Central memory CD4-positive, alpha-beta T cell (primary cell): Measurements from ENCODE around the gene DRG1.
"Not testable (repeated sequence)": the region's sequence is repeated elsewhere in the genome, so short reads cannot be mapped to it uniquely, and the experiment has no call there.

Experiments used
- DNase-seq: peaks from one replicate; pipeline ENCODE4 v3.0.0; 2022

Gene DRG1

DNA sequence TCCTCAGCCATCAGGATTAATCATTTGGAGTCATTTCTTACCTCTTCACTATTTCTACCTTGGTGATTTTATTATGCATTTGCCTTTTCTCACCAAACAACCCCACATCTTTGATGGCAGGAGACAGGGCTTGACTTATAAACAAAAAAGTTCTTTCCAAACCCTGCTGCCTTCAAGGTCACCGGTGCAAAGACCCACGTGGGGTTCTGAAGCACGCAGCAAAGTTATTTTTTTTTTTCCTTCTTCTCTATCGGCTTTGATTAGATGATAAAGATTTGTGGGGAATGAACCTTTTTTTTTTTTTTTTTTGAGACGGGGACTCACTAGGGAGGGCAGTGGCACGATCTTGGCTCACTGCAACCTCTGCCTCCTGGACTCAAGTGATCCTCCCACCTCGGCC is 44.1 kb downstream of the DRG1 start:
- DNase-seq = no peak

DNA sequence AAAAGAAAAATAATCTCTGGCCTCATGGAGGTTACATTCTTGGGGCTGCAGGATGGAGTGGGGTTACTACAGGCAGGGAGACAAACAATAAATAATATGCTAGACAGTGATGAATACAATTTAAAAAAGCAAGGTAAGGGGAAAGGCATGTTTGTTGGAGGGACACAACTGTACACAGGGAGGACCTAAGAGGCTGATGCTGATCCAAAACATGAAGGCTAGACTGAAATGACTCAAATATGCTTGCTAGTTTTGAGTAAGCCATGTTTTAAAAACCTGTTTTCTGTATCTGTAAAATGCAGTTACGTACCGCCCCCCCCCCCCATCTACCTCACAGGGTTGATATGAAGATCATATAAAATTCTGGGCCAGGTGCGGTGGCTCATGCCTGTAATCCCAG is 46.2 kb downstream of the DRG1 start:
- DNase-seq = no peak

DNA sequence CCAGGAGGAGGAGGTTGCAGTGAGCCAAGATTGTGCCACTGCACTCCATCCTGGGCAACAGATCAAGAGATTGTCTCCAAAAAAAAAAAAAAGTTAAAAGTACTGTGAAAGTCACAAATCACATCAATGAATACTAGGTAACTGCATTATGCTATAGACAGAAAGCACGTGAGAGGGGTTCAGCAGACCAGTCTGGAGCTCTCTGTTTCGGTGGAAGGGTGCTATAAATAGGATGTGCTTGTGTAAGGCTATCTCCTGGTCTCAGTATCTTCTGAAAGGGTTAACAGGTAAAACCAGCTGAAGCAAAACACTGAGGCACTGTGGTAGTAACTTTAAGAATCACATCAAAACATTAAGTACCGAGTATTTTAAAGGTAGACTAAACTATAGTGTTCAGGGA is 46.8 kb downstream of the DRG1 start:
- no peak for DNase-seq

DNA sequence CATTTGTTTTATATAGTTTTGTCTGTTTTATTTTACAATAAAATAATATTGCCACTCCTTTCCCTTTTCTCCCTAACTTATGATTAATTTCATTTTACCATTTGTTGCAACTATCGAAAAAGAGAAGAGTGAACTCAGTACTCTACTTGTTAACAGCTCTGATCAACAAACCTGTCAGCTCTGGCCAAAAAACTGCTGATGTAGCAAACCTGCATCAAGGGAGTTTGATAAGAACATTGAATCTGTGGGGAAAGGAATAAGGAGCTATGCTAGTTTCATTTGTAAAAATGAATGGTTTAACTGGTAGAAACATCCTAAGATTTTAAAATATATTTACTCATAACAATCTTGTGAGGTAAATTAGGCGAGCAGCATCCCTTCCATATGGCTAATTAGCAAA is 47.4 kb downstream of the DRG1 start:
- DNase-seq = no peak

DNA sequence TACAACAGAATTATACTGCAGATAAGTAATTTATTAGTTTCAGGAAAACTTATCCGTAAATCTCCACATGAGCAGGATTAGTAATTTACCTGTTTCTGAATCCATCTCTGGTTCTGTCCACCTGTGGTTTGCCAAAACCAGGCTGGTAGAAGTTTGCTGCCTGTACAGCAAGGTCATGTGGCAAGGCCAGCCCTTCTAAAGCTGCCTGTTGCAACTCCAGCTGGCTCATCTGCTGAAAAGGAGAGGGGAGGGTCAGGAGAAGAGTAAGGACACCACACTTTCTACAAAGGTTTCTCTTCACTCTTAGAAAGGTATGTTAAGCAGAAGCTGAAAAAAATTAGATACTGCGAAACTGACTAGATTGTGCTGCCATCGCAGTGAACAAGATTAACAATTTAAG is 47.9 kb downstream of the DRG1 start:
- DNase-seq = no peak

DNA sequence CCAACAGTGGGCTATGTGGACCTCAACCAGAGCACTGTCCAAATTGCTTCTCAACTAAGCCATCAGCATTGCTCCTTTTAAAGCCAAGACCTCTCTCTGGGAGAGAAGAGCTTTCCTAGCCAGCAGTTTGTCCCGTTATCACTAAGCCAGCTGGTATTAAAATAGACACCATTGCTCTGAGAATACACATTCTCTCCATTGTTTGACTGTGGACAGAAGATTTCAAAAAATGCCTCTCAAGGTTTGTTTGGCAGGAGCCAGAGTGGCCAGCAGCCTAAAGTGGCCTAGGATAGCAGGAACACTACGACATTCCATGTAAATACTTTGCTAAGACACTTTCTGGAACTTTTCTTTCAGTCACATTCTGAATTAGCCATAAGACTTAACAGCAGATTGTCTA is 49.0 kb downstream of the DRG1 start:
- DNase-seq = no peak

DNA sequence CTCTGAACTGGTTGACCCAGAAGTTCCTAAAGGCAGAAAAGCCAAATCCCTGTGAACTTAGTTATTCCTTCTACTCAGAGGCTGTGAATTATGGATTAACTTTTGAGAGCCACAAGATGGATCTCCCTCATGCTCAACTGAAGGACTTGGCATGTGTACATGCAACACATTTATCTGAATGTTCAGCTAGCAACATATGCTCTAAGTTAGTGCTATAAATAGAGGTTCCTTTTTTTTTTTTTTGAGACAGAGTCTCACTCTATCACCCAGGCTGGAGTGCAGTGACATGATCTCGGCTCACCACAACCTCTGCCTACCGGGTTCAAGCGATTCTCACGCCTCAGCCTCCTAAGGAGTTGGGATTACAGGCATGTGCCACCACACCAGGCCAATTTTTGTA is 50.1 kb downstream of the DRG1 start:
- DNase-seq = no peak

DNA sequence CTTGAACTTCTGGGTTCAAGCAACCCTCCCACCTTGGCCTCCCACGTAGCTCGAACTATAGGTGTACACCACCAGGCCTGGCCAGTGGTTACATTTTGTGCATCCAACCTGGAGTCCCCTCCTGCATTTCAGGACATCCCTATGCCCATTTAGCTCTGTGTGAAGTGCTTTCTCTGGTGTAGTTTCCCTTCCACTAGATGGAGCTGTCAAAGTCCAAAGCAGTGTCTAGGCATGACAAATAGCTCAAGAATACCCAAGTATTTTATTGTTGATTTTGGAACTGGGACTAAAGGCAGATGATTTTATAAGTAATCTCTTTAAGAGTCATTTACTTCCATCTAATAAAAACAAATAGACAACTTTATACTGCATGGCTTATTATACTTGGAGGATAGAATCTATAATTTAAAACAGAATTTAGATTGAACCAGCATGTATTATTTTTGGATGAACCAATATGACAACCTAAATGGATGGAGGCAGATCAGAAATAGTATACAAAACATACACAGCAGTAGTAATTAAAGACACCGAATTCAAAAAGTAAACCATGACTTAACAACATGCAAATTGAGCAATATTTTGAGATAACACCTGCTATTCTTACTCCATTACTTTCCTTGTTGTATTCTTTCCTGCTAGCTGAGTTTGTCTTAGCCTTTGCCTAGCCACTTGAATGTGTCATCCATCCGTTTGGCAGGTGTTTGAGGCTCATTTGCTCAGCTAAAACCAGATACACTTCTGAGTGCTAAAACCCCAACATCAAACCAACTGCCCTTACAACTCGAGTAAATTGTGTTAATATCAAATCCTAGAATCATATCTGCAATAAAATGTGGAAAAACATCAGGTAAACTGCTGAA is 52.5 kb downstream of the DRG1 start:
- DNase-seq = peak; percentile 25

DNA sequence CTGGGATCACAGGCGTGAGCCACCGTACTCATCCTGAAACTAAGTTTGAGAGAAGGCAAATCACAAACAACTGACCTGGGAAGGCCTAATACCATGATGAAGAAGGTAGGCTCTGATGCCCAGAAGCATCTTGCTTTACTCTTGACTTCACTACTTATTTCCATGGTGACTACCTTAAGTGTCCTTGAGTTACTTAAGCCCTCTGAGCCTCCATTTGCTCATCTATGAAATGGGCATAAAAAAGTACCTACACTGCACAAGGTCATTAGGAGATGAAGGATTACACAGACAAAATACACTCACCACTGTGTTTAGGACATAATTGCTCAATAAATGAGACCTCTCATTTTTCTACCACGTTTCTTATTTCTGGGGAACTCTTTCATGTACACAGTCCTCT is 62.3 kb downstream of the DRG1 start:
- DNase-seq = no peak

DNA sequence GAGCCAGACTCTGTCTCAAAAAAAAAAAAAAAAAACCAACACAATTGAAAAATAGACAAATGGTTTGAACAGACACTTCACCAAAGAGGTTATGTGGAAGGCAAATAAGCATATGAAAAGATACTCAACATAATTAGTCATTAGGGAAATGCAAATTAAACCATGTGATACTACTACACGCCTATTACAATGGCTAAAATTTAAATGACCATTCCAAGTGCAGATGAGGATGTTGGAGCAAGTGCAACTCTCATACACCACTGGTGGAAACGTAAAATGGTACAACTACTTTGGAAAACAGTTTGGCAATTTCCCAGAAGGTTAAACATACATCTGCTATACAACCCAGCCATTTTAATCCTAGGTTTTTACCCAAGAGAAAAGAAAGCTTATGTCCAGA is 65.9 kb downstream of the DRG1 start:
- no peak for DNase-seq

DNA sequence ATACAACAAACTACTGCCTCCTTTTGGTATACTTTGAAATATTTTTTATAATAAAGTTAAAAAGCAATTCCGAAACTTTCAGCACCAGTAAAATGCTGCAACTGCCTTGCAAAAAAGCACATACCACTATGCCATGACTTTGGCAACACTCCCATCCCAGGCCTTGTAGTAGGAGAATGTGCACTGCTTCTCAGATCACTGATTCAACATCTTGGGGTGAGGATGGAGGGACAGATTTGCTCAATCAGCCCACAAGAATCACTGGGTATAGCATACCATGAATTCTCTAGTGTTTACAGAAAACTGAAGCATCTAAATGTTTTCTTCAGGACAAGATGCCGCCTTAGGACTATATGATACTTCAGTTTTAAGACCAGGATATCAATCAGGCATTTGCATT is 75.3 kb downstream of the DRG1 start:
- no peak for DNase-seq

DNA sequence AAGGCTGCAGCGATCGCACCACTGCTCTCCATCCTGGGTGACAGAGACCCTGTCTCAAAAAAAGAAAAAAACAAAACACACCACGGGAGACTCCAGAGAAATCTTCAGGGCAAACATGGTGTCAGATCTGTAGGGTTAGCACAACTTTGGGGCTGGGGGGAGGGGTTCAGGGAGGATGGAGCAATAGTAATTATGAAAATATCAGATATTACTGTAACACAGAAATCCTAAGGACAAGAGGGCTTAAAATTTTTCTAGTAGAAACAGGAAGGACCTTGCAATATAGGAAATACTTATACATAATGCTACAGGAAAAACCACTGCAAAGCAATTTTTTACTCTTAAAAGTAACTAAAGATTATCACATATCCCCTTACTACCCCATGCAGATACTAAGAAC is 76.4 kb downstream of the DRG1 start:
- no peak for DNase-seq

DNA sequence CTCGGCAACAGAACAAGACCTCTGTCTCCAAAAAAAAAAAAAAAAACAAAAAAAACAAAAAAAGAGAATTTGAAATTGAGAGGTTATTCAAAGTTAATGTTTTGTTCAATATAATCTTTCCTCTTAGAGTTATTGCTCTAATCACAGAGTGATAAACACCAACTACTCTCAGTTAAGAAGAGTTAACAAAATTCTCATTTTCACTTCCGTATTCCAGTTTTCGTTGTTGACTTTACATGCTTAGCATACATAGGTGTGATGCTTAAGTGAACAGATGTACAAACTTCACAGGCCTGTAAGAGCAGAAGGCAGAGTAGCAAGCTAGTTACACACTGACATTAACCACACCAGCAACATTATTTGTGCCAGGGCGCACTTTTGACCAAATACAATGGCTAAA is 77.9 kb downstream of the DRG1 start:
- no peak for DNase-seq

DNA sequence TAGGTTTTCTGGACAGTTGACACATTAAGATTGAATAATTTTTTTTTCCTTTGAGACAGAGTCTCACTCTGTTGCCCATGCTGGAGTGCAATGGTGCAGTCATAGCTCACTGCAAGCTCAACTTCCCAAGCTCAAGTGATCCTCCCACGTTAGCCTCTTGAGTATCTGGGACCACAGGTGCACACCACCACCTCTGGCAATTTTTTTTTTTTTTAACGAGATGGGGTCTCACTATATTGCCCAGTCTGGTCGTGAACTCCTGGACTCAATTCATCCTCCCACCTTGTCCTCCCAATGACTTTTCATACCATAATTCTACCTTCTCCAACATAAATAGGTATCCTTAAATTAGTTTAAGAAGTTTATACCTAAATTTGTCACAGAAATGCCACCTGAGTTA is 81.7 kb downstream of the DRG1 start:
- DNase-seq = no peak

DNA sequence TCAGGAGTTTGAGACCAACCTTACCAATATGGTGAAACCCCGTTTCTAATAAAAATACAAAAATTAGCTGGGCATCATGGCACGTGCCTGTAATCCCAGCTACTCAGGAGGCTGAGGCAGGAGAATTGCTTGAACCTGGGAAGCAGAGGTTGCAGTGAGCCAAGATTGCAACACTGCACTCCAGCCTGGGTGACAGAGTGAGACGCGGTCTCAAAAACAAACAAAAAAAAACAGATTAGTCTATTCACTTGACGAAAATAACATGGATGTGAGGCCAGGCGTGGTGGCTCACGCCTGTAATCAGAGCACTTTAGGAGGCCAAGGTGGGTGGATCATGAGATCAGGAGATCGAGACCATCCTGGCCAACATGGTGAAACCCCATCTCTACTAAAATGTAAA is 83.1 kb downstream of the DRG1 start:
- DNase-seq = not testable (repeated sequence)
